Measurements from ENCODE around the gene CCDC71L. TPM values are rescaled to one million over a fixed set of nuclear protein-coding genes. Genes with fewer than 3 reads are reported as not detected.

Gene CCDC71L
- total and polyA plus RNA-seq, 2 of the 13 experiments (the other 11 are each of a cell fraction or from before 2014, with no cell fraction given): 0.02 TPM; not detected in 1

DNA sequence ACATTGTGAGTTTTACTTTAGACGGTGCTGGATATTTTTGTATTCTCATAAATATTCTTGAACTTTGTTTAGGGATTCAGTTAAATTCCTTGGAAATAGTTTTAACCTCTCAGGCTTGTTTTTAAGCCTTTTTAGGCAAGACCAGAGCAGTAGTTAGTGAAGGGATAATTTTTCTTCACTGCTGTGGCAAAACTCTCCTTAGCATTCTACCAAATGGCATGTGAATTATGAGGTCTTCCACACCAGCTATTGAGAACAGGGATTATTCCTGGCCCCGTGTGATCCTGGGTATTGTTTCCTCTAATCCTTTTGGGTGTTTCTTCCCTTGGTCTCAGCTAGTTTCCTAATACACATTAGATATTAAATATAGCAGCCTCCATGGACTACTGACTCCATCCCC lies 46.2 kb downstream of the CCDC71L start:
- Histone ChIP-seq H3K4me2 (ENCODE audit: low read depth, low read length) (no peak overlapping the region), H3K36me3 (replicated peaks in 1 of 2; ENCODE audit: control insufficient read depth in 1 of 2, insufficient read depth in 2 of 2, low read length in 2 of 2) (no peaks in the 10 kb centered on the region), H3K4me1 (ENCODE audit: insufficient read depth, low read length) (no peaks in the 10 kb centered on the region), H4K20me1 (ENCODE audit: insufficient read depth, low read length) (no peaks in the 10 kb centered on the region), H2AFZ (ENCODE audit: low read length) (no peak overlapping the region), H3K9me3 (ENCODE audit: low read length) (0 out of 2 replicates have a peak, but pooled peaks cover 6% of the 10 kb centered on the region), H3K27me3 (ENCODE audit: control insufficient read depth in 1 of 2, insufficient read depth in 2 of 2, low read length in 2 of 2) (no peaks in the 10 kb centered on the region), H3K9ac (ENCODE audit: insufficient read depth, low read depth, low read length) (no peak overlapping the region), H3K27ac (ENCODE audit: extremely low read length, insufficient read depth, low read length) (no peak overlapping the region), H3K79me2 (ENCODE audit: insufficient read depth, low read length) (no peaks in the 10 kb centered on the region), H3K4me3 (replicated peaks in 1 of 3; ENCODE audit: insufficient read depth in 1 of 3, low read depth in 2 of 3, low read length in 3 of 3) (no peak overlapping the region)
- POLR2A ChIA-PET: no interaction called here
- in situ Hi-C loops (cut with HindIII; ENCODE audit: extremely low pct_ligation_motif_present, low pct_unique_long_range_greater_than_20kb) (no loop called here), intact Hi-C loops (cut with micrococcal nuclease; ENCODE audit: unreplicated experiment) (no loop called here)
- ATAC-seq (no peak), FAIRE-seq (no peak), DNase-seq (ENCODE audit: low spot score) (no peak)
- CTCF ChIA-PET (ENCODE audit: low intra/inter-chr PET ratio, low total read pairs): no interaction called here
- no TSS peak for BruUV-seq (replicated peaks)
- 2% methylated on average over 2 of the region's 2 CpGs for WGBS (ENCODE audit: low lambda C conversion rate)
- no peak for TF ChIP-seq RARA (CRISPR knock-in tag; IDR thresholded peaks at IDR 0.05)
- TF ChIP-seq, protein P1, sequence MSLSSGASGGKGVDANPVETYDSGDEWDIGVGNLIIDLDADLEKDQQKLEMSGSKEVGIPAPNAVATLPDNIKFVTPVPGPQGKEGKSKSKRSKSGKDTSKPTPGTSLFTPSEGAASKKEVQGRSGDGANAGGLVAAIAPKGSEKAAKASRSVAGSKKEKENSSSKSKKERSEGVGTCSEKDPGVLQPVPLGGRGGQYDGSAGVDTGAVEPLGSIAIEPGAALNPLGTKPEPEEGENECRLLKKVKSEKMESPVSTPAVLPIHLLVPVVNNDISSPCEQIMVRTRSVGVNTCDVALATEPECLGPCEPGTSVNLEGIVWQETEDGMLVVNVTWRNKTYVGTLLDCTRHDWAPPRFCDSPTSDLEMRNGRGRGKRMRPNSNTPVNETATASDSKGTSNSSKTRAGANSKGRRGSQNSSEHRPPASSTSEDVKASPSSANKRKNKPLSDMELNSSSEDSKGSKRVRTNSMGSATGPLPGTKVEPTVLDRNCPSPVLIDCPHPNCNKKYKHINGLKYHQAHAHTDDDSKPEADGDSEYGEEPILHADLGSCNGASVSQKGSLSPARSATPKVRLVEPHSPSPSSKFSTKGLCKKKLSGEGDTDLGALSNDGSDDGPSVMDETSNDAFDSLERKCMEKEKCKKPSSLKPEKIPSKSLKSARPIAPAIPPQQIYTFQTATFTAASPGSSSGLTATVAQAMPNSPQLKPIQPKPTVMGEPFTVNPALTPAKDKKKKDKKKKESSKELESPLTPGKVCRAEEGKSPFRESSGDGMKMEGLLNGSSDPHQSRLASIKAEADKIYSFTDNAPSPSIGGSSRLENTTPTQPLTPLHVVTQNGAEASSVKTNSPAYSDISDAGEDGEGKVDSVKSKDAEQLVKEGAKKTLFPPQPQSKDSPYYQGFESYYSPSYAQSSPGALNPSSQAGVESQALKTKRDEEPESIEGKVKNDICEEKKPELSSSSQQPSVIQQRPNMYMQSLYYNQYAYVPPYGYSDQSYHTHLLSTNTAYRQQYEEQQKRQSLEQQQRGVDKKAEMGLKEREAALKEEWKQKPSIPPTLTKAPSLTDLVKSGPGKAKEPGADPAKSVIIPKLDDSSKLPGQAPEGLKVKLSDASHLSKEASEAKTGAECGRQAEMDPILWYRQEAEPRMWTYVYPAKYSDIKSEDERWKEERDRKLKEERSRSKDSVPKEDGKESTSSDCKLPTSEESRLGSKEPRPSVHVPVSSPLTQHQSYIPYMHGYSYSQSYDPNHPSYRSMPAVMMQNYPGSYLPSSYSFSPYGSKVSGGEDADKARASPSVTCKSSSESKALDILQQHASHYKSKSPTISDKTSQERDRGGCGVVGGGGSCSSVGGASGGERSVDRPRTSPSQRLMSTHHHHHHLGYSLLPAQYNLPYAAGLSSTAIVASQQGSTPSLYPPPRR (CRISPR knock-in tag; IDR thresholded peaks at IDR 0.05; ENCODE audit: borderline replicate concordance): no peak
- TF ChIP-seq HDAC2 (CRISPR knock-in tag; IDR thresholded peaks at IDR 0.05): no peak
- TF ChIP-seq ZNF749 (CRISPR knock-in tag; IDR thresholded peaks at IDR 0.05; ENCODE audit: borderline replicate concordance): no peak
- TF ChIP-seq, protein P2, sequence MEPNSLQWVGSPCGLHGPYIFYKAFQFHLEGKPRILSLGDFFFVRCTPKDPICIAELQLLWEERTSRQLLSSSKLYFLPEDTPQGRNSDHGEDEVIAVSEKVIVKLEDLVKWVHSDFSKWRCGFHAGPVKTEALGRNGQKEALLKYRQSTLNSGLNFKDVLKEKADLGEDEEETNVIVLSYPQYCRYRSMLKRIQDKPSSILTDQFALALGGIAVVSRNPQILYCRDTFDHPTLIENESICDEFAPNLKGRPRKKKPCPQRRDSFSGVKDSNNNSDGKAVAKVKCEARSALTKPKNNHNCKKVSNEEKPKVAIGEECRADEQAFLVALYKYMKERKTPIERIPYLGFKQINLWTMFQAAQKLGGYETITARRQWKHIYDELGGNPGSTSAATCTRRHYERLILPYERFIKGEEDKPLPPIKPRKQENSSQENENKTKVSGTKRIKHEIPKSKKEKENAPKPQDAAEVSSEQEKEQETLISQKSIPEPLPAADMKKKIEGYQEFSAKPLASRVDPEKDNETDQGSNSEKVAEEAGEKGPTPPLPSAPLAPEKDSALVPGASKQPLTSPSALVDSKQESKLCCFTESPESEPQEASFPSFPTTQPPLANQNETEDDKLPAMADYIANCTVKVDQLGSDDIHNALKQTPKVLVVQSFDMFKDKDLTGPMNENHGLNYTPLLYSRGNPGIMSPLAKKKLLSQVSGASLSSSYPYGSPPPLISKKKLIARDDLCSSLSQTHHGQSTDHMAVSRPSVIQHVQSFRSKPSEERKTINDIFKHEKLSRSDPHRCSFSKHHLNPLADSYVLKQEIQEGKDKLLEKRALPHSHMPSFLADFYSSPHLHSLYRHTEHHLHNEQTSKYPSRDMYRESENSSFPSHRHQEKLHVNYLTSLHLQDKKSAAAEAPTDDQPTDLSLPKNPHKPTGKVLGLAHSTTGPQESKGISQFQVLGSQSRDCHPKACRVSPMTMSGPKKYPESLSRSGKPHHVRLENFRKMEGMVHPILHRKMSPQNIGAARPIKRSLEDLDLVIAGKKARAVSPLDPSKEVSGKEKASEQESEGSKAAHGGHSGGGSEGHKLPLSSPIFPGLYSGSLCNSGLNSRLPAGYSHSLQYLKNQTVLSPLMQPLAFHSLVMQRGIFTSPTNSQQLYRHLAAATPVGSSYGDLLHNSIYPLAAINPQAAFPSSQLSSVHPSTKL (CRISPR knock-in tag; IDR thresholded peaks at IDR 0.05): no peak
- TF ChIP-seq PCBP1 (IDR thresholded peaks at IDR 0.05; ENCODE audit: borderline replicate concordance, low read depth, low read length): no peak
- TF ChIP-seq NRL (CRISPR knock-in tag; IDR thresholded peaks at IDR 0.05; ENCODE audit: borderline replicate concordance): no peak
- TF ChIP-seq, protein P3, sequence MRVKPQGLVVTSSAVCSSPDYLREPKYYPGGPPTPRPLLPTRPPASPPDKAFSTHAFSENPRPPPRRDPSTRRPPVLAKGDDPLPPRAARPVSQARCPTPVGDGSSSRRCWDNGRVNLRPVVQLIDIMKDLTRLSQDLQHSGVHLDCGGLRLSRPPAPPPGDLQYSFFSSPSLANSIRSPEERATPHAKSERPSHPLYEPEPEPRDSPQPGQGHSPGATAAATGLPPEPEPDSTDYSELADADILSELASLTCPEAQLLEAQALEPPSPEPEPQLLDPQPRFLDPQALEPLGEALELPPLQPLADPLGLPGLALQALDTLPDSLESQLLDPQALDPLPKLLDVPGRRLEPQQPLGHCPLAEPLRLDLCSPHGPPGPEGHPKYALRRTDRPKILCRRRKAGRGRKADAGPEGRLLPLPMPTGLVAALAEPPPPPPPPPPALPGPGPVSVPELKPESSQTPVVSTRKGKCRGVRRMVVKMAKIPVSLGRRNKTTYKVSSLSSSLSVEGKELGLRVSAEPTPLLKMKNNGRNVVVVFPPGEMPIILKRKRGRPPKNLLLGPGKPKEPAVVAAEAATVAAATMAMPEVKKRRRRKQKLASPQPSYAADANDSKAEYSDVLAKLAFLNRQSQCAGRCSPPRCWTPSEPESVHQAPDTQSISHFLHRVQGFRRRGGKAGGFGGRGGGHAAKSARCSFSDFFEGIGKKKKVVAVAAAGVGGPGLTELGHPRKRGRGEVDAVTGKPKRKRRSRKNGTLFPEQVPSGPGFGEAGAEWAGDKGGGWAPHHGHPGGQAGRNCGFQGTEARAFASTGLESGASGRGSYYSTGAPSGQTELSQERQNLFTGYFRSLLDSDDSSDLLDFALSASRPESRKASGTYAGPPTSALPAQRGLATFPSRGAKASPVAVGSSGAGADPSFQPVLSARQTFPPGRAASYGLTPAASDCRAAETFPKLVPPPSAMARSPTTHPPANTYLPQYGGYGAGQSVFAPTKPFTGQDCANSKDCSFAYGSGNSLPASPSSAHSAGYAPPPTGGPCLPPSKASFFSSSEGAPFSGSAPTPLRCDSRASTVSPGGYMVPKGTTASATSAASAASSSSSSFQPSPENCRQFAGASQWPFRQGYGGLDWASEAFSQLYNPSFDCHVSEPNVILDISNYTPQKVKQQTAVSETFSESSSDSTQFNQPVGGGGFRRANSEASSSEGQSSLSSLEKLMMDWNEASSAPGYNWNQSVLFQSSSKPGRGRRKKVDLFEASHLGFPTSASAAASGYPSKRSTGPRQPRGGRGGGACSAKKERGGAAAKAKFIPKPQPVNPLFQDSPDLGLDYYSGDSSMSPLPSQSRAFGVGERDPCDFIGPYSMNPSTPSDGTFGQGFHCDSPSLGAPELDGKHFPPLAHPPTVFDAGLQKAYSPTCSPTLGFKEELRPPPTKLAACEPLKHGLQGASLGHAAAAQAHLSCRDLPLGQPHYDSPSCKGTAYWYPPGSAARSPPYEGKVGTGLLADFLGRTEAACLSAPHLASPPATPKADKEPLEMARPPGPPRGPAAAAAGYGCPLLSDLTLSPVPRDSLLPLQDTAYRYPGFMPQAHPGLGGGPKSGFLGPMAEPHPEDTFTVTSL (CRISPR knock-in tag; IDR thresholded peaks at IDR 0.05; ENCODE audit: borderline replicate concordance): no peak
- no peak for TF ChIP-seq ZNF343 (CRISPR knock-in tag; IDR thresholded peaks at IDR 0.05)
- TF ChIP-seq PLRG1 (conservative IDR thresholded peaks at IDR 0.05): no peak
- TF ChIP-seq NFKB2 (CRISPR knock-in tag; IDR thresholded peaks at IDR 0.05; ENCODE audit: borderline replicate concordance): no peak

All from HepG2 (cell line).